H1 (cell line): ENCODE measurements around the gene MRPS30.

Experiments
- CHD2 ChIP-seq: IDR thresholded peaks from 2 replicates; pipeline ENCODE4 v1.6.1; 2012; ENCODE audit warnings: low read length, improper control_type of control experiment
- CTCF ChIP-seq, 3 experiments: IDR thresholded peaks; 1 replicate in 2 of 3; 2 replicates in 1 of 3; pipeline versions ENCODE4 v1.5.1 to v1.6.1; 2011; ENCODE audit warnings: low read length in 3 of 3, mild to moderate bottlenecking in 3 of 3, inconsistent platforms in 2 of 3, low read depth in 1 of 3, moderate library complexity in 1 of 3; ENCODE audit not compliant: insufficient read depth in 1 of 3; ENCODE audit errors: control extremely low read depth in 1 of 3
- KDM1A ChIP-seq: fragments of 200-600, 300-600 bp; sonication (generic); IDR thresholded peaks from 2 replicates; pipeline ENCODE4 v1.7.1; 2016; ENCODE audit warnings: mild to moderate bottlenecking, low read length, borderline replicate concordance
- POLR2A ChIP-seq, 2 experiments: IDR thresholded peaks; 1 replicate in 1 of 2; 2 replicates in 1 of 2; pipeline ENCODE4 v1.6.1; 2011; ENCODE audit warnings: low read depth in 2 of 2, low read length in 2 of 2, mild to moderate bottlenecking in 2 of 2; ENCODE audit errors: control extremely low read depth in 1 of 2
- RAD21 ChIP-seq, 2 experiments: IDR thresholded peaks in 1 of 2; conservative IDR thresholded peaks in 1 of 2; 2 replicates each; pipeline ENCODE4 v1.6.1; 2011; ENCODE audit warnings: low read depth in 2 of 2, low read length in 2 of 2, improper control_type of control experiment in 1 of 2, inconsistent platforms in 1 of 2, mild to moderate bottlenecking in 1 of 2, moderate library complexity in 1 of 2
- SP1 ChIP-seq: IDR thresholded peaks from 2 replicates; pipeline ENCODE4 v1.6.1; 2011; ENCODE audit warnings: low read depth, low read length
- TF ChIP-seq, protein P1 (sequence below): IDR thresholded peaks from 2 replicates; pipeline ENCODE4 v1.6.1; 2011; ENCODE audit warnings: low read depth, mild to moderate bottlenecking, low read length; ENCODE audit not compliant: insufficient read depth

DNA sequence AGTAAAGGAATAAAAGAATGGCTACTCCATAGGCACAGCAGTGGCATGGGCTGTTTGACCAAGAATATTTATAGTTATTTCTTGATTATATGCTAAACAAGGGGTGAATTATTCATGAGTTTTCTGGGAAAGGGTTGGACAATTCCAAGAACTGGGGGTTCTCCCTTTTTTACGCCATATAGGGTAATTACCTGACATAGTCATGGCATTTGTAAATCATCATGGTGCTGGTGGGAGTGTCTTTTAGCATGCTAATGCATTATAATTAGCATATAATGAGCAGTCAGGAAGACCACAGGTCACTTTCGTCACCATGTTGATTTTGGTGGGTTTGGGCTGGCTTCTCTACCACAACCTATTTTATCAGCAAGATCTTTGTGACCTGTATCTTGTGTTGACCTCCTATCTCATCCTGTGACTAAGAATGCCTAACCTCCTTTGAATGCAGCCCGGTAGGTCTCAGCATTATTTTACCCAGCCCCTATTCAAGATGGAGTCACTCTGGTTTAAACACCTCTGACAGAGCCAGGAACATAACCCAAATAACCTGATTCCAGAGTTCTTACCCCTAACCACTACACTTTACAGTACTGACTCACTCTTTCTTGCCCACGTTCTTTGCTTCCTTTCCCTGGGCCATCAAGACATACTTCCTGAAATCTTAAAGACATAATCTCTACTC lies 25.0 kb upstream of the MRPS30 start:
- TF ChIP-seq KDM1A (no peak), SP1 (no peak), POLR2A (IDR thresholded peaks at IDR 0.05; ENCODE audit: control extremely low read depth in 1 of 2, low read depth in 2 of 2, low read length in 2 of 2) (no peak), CTCF (IDR thresholded peaks at IDR 0.05; ENCODE audit: control extremely low read depth in 1 of 3, insufficient read depth in 1 of 3, low read depth in 1 of 3, low read length in 3 of 3) (no peak), RAD21 (IDR thresholded peaks at IDR 0.05 in 1 of 2, conservative IDR thresholded peaks at IDR 0.05 in 1 of 2; ENCODE audit: low read depth in 2 of 2, low read length in 2 of 2) (no peak), CHD2 (no peak)
- TF ChIP-seq, protein P1, sequence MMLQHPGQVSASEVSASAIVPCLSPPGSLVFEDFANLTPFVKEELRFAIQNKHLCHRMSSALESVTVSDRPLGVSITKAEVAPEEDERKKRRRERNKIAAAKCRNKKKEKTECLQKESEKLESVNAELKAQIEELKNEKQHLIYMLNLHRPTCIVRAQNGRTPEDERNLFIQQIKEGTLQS, result no peak
